Peyer's patch (tissue), 4 donors: Measurements from ENCODE around the gene YTHDC1. TPM values are rescaled to one million over a fixed set of nuclear protein-coding genes. Genes with fewer than 3 reads are reported as not detected.

Experiments
- DNase-seq, 3 donors: peaks; one replicate each; pipeline ENCODE4 v3.0.0-alpha.2; 2017 to 2019
- H3K27ac ChIP-seq, 4 donors: fragments of 200-600 bp; sonication (generic); one replicate each; pipeline ENCODE4 v1.5.1; 2016 to 2019
- H3K27me3 ChIP-seq, 2 donors: fragments of 200-600 bp; sonication (generic); one replicate each; pipeline ENCODE4 v1.5.1; 2019
- H3K36me3 ChIP-seq, 3 donors: fragments of 200-600 bp; sonication (generic); one replicate each; pipeline ENCODE4 v1.5.1; 2016 to 2019
- H3K4me1 ChIP-seq, 4 donors: fragments of 200-600 bp; sonication (generic); one replicate each; pipeline ENCODE4 v1.5.1; 2016 to 2019
- H3K4me3 ChIP-seq, 4 donors: fragments of 200-600 bp; sonication (generic); 1 replicate in 3 of 4; 2 replicates in 1 of 4; pipeline ENCODE4 v1.5.1; 2016 to 2019; ENCODE audit warnings: mild to moderate bottlenecking in 1 of 4
- H3K9me3 ChIP-seq, 4 donors: fragments of 200-600 bp; sonication (generic); one replicate each; pipeline ENCODE4 v1.5.1; 2016 to 2019; ENCODE audit warnings: mild to moderate bottlenecking in 1 of 4
- CTCF ChIP-seq, 6 experiments: fragments of 450-650 bp in 4 of 6; fragments of 200-600 bp in 2 of 6; sonication (generic) in 1 of 6; IDR thresholded peaks; one replicate each; pipeline ENCODE4 v1.5.1; 2017 to 2019; ENCODE audit warnings: antibody characterized with exemption in 6 of 6, mild to moderate bottlenecking in 3 of 6, moderate library complexity in 1 of 6
- POLR2A ChIP-seq, 2 donors: fragments of 450-650 bp; IDR thresholded peaks; one replicate each; pipeline ENCODE4 v1.5.1; 2017; ENCODE audit warnings: antibody characterized with exemption in 2 of 2, mild to moderate bottlenecking in 2 of 2, moderate library complexity in 2 of 2
- small RNA-seq, 2 donors: library from RNA; depleted of rRNA; stranded (forward); fragments of <200 nt; gene quantifications; one replicate each; pipeline ENCODE3, GENCODE V24; 2016
- total RNA-seq, 4 donors: library from RNA; depleted of rRNA; stranded (reverse); fragments of >200 nt; gene quantifications; one replicate each; pipeline ENCODE4 v1.1.0, GENCODE V29; 2016

YTHDC1 gene
- total RNA-seq, 4 donors from 2014 or later: 65.0 to 137 (median 83.3) TPM

GRCh38 chr4:68272860-68273259 lies 77.0 kb downstream of the YTHDC1 start:
- no peak overlapping the region for H3K27ac ChIP-seq
- no peaks in the 10 kb centered on the region for H3K36me3 ChIP-seq
- no peaks in the 10 kb centered on the region for H3K27me3 ChIP-seq
- no peak for DNase-seq
- no peak overlapping the region for H3K4me3 ChIP-seq
- TF ChIP-seq CTCF (IDR thresholded peaks at IDR 0.05) (no peak), POLR2A (IDR thresholded peaks at IDR 0.05) (no peak)
- H3K9me3 ChIP-seq: no peaks in the 10 kb centered on the region
- no peaks in the 10 kb centered on the region for H3K4me1 ChIP-seq

- no peak for DNase-seq
- peak overlapping the region in 1 of 4 donors; percentile 6 for H3K4me3 ChIP-seq
These were observed 77.5 kb downstream of the YTHDC1 start for GRCh38 chr4:68272380-68272779.

GRCh38 chr4:68271851-68272357 lies 78.0 kb downstream of the YTHDC1 start:
- TF ChIP-seq POLR2A (IDR thresholded peaks at IDR 0.05) (no peak), CTCF (IDR thresholded peaks at IDR 0.05) (peak; percentile 50 to 89 (median 79))
- peak overlapping the region in 1 of 4 donors; percentile 6 for H3K4me3 ChIP-seq
- no peak for DNase-seq

More at GRCh38 chr4:68272380-68272779, 77.5 kb downstream of the YTHDC1 start:
- no peak for TF ChIP-seq POLR2A (IDR thresholded peaks at IDR 0.05)
- no peak for TF ChIP-seq CTCF (IDR thresholded peaks at IDR 0.05)
- no peaks in the 10 kb centered on the region for H3K27me3 ChIP-seq
- H3K4me1 ChIP-seq: no peaks in the 10 kb centered on the region
- no peak overlapping the region for H3K27ac ChIP-seq
- H3K36me3 ChIP-seq: no peaks in the 10 kb centered on the region
- no peaks in the 10 kb centered on the region for H3K9me3 ChIP-seq

GRCh38 chr4:68267433-68267944 lies 82.4 kb downstream of the YTHDC1 start:
- no peak overlapping the region for H3K27ac ChIP-seq
- no peaks in the 10 kb centered on the region for H3K4me1 ChIP-seq
- no peak for DNase-seq
- H3K4me3 ChIP-seq: no peak overlapping the region
- no peaks in the 10 kb centered on the region for H3K36me3 ChIP-seq
- no peaks in the 10 kb centered on the region for H3K27me3 ChIP-seq
- TF ChIP-seq CTCF (IDR thresholded peaks at IDR 0.05) (no peak), POLR2A (IDR thresholded peaks at IDR 0.05) (no peak)
- H3K9me3 ChIP-seq: no peaks in the 10 kb centered on the region

More at GRCh38 chr4:68271851-68272357, 78.0 kb downstream of the YTHDC1 start:
- H3K27me3 ChIP-seq: no peaks in the 10 kb centered on the region
- no peak overlapping the region for H3K27ac ChIP-seq
- H3K4me1 ChIP-seq: no peaks in the 10 kb centered on the region
- no peaks in the 10 kb centered on the region for H3K9me3 ChIP-seq
- H3K36me3 ChIP-seq: no peaks in the 10 kb centered on the region

- H3K9me3 ChIP-seq: no peaks in the 10 kb centered on the region
- H3K4me3 ChIP-seq: no peak overlapping the region
- DNase-seq: no peak
- H3K4me1 ChIP-seq: no peaks in the 10 kb centered on the region
- no peaks in the 10 kb centered on the region for H3K27me3 ChIP-seq
- no peaks in the 10 kb centered on the region for H3K36me3 ChIP-seq
- H3K27ac ChIP-seq: no peak overlapping the region
- no peak for TF ChIP-seq CTCF (IDR thresholded peaks at IDR 0.05)
- TF ChIP-seq POLR2A (IDR thresholded peaks at IDR 0.05): no peak
These were observed 84.9 kb downstream of the YTHDC1 start for GRCh38 chr4:68264875-68265565.

Small RNA genes lying within 50 kb of the gene (small RNA-seq; reads per million reads assigned to genes)
- 0 reads per million in 2 donors for gene MT2P1

Other genes with a start within 250 kb of the YTHDC1 start
- not detected for gene TMPRSS11F, start 220.2 kb downstream of the YTHDC1 start, total RNA-seq
- not detected for gene TMPRSS11B, start 104.4 kb downstream of the YTHDC1 start, total RNA-seq
- not detected for gene TMPRSS11E, start 97.4 kb upstream of the YTHDC1 start, total RNA-seq
- gene UGT2B17, start 226.2 kb upstream of the YTHDC1 start, total RNA-seq: 1,000 to 10,000 TPM in 1 of 4 donors, 100 to 1,000 TPM in 2, 1 to 10 TPM in 1; 4.1 to 1,553 (median 328) TPM